Measurements from ENCODE around the gene HSPA9.

GRCh38 chr5:138573949-138574670, 1.1 kb downstream of the HSPA9 start:
- TF ChIP-seq PYGO2 (tag; IDR thresholded peaks at IDR 0.05) (no peak), EP400 (IDR thresholded peaks at IDR 0.05) (no peak), ZNF766 (CRISPR knock-in tag; conservative IDR thresholded peaks at IDR 0.05) (no peak)

Measured in K562 (cell line).